ENCODE data around the gene BMP7.

Gene BMP7

GRCh38 chr20:57173986-57174385, 92.5 kb downstream of the BMP7 start:
- TF ChIP-seq CTCF (IDR thresholded peaks at IDR 0.05; ENCODE audit: low read depth, low read length) = no peak
- H3K4me3 ChIP-seq (ENCODE audit: low read depth, low read length) = no peak overlapping the region

- H3K4me3 ChIP-seq (ENCODE audit: low read depth, low read length) = no peak overlapping the region
- no peak for TF ChIP-seq CTCF (IDR thresholded peaks at IDR 0.05; ENCODE audit: low read depth, low read length)
Observed at GRCh38 chr20:57173041-57173440, 93.4 kb downstream of the BMP7 start.

- no peak overlapping the region for H3K4me3 ChIP-seq (ENCODE audit: low read depth, low read length)
- TF ChIP-seq CTCF (IDR thresholded peaks at IDR 0.05; ENCODE audit: low read depth, low read length) = no peak
Observed at GRCh38 chr20:57170343-57170742, 96.1 kb downstream of the BMP7 start.

- no peak for TF ChIP-seq CTCF (IDR thresholded peaks at IDR 0.05; ENCODE audit: low read depth, low read length)
- no peak overlapping the region for H3K4me3 ChIP-seq (ENCODE audit: low read depth, low read length)
Observed at GRCh38 chr20:57169162-57169561, 97.3 kb downstream of the BMP7 start.

- H3K4me3 ChIP-seq (ENCODE audit: low read depth, low read length) = no peak overlapping the region
- no peak for TF ChIP-seq CTCF (IDR thresholded peaks at IDR 0.05; ENCODE audit: low read depth, low read length)
Observed at GRCh38 chr20:57167971-57168701, 98.3 kb downstream of the BMP7 start.

- H3K4me3 ChIP-seq (ENCODE audit: low read depth, low read length) = no peak overlapping the region
- TF ChIP-seq CTCF (IDR thresholded peaks at IDR 0.05; ENCODE audit: low read depth, low read length) = no peak
Observed at GRCh38 chr20:57167292-57167655, 99.2 kb downstream of the BMP7 start.

- no peak overlapping the region for H3K4me3 ChIP-seq (ENCODE audit: low read depth, low read length)
- no peak for TF ChIP-seq CTCF (IDR thresholded peaks at IDR 0.05; ENCODE audit: low read depth, low read length)
Observed at GRCh38 chr20:57166568-57167291, 99.7 kb downstream of the BMP7 start.

Data from WI38 (cell line).